ENCODE results near the gene DOCK11. TPM values are rescaled to one million over a fixed set of nuclear protein-coding genes. Genes with fewer than 3 reads are reported as not detected.

DOCK11 gene
- total RNA-seq, 1 experiment from 2014 or later, result 2.2 TPM

DNA sequence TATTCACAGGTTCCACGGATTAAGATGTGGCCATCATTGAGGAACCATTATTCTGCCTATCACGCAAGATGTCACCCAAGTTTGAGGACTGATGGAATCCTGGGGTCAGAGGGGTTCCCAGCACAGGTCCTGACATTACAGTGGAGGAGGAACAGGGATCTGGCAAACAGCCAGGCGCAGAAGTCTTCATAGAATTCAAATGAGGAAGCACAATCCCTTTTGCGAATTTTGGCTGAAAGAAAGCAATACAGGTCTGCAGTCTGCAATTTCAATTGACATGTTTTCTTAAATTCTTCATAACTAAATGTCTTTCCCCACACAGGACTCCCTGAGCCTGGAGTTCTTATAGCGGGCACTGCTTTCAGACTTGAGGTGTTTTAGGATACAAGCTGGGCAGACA, 14.5 kb downstream of the DOCK11 start:
- no peak overlapping the region for H3K4me3 ChIP-seq (ENCODE audit: insufficient read depth, low read depth, low read length)
- H3K27me3 ChIP-seq (ENCODE audit: control insufficient read depth, insufficient read depth, low read length), result no peaks in the 10 kb centered on the region
- H3K36me3 ChIP-seq (replicated peaks; ENCODE audit: control insufficient read depth, insufficient read depth, low read length), result no peaks in the 10 kb centered on the region
- DNase-seq, result no peak

DNA sequence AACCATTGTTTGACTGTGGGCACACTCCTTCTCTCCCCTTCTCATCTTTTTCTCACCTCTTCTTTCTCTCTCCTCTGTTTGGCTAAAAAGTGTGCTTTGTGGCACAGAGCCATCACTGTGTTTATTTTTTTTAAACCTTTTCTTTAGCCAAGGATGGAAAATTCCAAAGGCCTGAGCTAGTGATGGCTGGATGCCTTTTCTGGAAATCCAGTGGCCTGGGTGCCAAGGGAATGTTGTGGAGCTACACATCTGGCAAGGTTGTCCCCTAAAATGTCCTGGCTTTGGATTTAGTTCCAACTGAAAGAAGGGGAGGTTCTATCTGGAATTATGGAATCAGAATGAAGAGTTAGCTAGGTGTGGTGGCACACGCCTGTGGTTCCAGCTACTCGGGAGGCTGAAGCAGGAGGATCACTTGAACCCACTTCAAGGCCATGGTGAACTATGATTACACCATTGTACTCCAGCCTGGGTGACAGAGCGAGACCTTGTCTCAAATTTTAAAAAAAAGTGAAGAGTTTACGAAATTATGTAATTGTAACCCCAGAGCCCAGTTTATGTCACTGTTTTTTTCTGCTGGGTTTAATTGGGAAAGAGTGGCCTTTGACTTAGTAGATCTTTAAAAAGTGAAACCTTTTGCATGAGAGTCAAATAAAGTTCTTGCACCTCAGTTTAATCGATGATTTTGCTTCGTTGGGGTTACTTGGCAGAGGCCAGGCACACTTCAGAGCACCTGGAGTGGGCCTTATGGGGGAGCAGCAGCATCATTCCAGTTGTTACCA, 17.7 kb downstream of the DOCK11 start:
- DNase-seq, result no peak
- H3K27me3 ChIP-seq (ENCODE audit: control insufficient read depth, insufficient read depth, low read length), result no peaks in the 10 kb centered on the region
- H3K36me3 ChIP-seq (replicated peaks; ENCODE audit: control insufficient read depth, insufficient read depth, low read length), result no peaks in the 10 kb centered on the region
- H3K4me3 ChIP-seq (ENCODE audit: insufficient read depth, low read depth, low read length), result no peak overlapping the region

DNA sequence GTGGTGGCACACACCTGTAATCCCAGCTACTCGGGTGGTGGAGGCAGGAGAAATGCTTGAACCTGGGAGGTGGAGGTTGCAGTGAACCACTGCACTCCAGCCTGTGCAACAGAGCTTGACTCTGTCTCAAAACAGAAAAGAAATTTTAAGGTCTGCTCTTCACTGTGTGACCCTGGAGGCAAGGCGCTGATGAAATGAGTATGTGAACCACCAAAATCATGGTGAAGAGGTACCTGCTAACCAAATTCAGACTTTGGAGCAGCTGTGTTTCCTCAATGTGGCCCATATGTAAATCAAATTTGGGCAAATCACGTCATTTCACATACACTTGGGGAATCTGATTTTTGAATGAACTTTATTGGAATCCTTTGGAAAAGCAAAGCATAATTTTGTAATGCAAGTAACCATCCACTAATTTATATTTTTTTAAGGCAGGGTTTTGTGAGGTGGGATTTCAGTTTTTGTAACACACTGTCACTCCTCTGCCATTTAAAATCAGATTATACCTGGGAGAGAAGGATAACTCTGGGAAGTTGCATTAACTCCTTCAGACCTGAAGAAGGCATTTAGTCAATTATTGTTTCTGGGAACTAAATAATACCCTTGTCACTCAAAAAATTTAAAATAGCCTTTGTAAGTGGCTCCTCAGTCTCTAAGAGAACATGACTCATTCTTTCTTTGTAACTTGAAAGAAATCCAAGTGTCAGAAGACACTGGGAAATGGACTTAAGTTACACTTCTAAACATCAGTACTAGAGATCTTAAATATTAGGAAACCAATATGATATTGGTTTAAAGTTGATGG, 24.0 kb downstream of the DOCK11 start:
- H3K4me3 ChIP-seq (ENCODE audit: insufficient read depth, low read depth, low read length), result no peak overlapping the region
- no peaks in the 10 kb centered on the region for H3K36me3 ChIP-seq (replicated peaks; ENCODE audit: control insufficient read depth, insufficient read depth, low read length)
- no peak for DNase-seq
- no peaks in the 10 kb centered on the region for H3K27me3 ChIP-seq (ENCODE audit: control insufficient read depth, insufficient read depth, low read length)

DNA sequence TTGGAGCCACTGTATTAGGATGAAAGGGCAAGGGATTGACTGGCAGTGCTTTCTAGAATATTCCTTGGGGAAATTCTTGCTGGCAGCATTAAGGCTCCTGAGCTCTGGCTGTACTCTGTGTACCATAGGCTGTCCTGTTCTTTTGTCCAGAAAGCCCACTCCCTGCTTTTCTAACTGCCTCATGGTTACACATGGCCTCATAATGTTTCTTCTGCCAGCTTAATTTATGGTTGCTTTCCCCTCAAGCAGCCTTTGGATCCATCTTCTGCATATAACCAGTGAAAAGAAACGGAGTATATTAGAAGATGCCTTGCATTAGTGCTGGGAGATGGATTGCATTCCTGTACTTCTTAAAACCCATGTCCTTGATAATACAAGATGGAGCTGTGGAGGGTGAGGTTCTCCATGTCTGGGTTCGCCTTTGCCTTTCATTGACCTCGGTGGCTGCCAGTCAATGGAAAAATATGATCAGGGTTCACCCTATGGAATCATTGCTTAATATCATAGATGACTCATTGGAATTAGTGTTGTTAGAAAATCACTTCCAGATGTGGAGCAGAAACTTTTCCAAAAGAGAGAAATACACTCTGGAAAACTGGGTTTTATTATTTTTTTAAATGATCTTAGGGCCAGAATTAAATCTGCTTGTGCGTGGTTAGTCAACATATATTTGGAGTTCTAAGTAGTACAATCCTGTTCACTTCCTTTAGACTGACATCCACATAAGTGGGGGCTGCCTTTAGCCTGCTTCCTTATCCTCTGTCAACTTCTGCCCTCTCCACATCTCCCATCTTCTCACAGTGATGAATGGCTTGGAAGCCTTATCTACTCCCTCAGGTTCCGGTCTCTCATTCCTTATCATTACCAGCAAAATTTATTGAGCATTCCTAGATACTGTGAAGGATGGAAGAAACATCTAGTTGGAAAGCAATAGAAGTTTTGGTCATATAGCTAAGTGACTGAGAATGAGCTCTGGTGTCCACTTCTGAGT, 24.9 kb downstream of the DOCK11 start:
- no peaks in the 10 kb centered on the region for H3K27me3 ChIP-seq (ENCODE audit: control insufficient read depth, insufficient read depth, low read length)
- H3K4me3 ChIP-seq (ENCODE audit: insufficient read depth, low read depth, low read length), result no peak overlapping the region
- DNase-seq, result no peak
- H3K36me3 ChIP-seq (replicated peaks; ENCODE audit: control insufficient read depth, insufficient read depth, low read length), result no peaks in the 10 kb centered on the region

DNA sequence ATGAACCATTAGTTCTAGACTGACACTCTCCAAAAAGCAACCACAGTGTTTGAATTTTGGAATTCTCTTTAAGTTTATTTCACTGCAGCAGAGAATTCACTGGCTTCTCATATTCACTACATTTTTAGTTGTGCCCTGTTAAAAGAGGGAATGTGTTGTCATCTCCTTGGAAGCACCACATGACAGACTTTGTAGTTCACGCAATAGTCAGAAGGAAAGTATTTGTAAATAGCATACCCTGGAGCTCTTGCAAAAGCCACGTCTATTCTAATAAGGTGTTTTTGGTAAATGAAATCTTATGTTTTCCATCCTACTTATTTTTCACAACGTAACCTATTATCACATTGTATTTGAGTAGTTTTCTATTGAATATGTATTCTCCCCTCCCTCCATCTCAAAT, 25.8 kb downstream of the DOCK11 start:
- H3K36me3 ChIP-seq (replicated peaks; ENCODE audit: control insufficient read depth, insufficient read depth, low read length), result no peaks in the 10 kb centered on the region
- no peak overlapping the region for H3K4me3 ChIP-seq (ENCODE audit: insufficient read depth, low read depth, low read length)
- no peaks in the 10 kb centered on the region for H3K27me3 ChIP-seq (ENCODE audit: control insufficient read depth, insufficient read depth, low read length)
- no peak for DNase-seq

DNA sequence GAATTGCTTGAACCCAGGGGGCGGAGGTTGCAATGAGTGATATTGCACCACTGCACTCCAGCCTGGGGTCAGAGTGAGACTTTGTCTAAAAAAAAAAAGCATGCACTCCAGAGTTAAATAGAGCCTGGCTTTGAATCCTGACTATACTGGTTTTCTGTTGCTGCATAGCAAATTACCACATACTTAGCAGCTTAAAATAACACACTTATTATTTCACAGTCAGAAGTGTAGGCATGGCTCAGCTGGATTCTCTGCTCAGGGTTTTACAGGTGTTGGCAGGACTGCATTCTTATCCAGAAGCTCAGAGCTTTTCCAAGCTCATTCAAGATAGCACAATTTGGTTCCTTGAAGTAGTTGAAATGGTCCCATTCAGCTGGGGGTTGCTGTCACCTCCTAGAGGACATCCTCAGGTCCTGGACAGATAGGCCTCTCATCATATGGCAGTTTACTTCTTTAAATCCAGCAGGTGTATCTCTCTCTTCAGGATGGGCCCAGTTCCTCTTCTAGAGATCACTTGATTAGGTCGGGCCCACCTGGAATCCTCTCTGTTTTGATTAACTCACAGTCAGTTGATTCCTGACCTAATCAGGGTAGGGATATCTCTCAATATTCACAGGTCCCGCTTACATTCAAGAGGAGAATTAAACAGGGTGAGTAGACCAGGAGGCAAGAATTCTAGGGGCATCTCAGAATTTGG, 26.8 kb downstream of the DOCK11 start:
- Histone ChIP-seq H3K4me3 (ENCODE audit: insufficient read depth, low read depth, low read length) (no peak overlapping the region), H3K36me3 (replicated peaks; ENCODE audit: control insufficient read depth, insufficient read depth, low read length) (no peaks in the 10 kb centered on the region), H3K27me3 (ENCODE audit: control insufficient read depth, insufficient read depth, low read length) (no peaks in the 10 kb centered on the region)
- DNase-seq, result no peak

DNA sequence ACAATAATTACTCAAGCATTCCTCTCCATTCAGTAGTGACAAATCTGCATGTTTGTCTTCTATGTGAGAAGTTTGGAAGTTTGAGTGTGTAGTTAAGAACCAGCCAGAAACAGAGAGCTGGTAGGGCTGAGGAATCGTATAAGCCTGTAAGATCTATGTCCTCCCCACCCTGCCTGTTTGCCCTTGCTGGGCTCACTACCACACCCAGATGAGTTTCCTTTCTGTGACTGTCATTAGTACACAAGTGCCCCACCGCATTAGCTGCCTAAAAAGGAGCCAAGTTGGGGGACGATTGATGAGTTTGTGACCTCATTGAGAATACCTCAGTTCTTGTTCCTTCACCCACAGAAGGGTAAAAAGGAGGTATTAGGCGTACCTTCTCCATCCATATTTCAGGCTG, 28.3 kb downstream of the DOCK11 start:
- Histone ChIP-seq H3K4me3 (ENCODE audit: insufficient read depth, low read depth, low read length) (no peak overlapping the region), H3K27me3 (ENCODE audit: control insufficient read depth, insufficient read depth, low read length) (no peaks in the 10 kb centered on the region), H3K36me3 (replicated peaks; ENCODE audit: control insufficient read depth, insufficient read depth, low read length) (no peaks in the 10 kb centered on the region)
- DNase-seq, result no peak

DNA sequence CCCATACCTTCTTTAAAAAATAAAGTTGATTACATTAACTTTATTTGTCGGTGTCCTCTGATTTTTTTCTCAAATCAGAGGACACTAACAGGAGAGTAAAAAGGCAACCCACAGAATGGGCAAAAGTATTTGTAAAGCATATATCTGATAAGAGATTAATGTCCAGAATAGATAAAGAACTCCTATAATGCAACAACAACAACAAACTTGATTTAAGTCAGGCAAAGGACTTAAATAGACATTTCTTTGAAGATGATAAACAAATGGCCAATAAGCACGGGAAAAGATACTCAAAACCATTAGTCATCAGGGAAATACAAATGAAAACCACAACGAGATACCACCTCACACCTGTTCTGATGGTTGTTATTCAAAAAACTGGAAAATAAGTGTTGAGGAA, 28.7 kb downstream of the DOCK11 start:
- Histone ChIP-seq H3K4me3 (ENCODE audit: insufficient read depth, low read depth, low read length) (no peak overlapping the region), H3K36me3 (replicated peaks; ENCODE audit: control insufficient read depth, insufficient read depth, low read length) (no peaks in the 10 kb centered on the region), H3K27me3 (ENCODE audit: control insufficient read depth, insufficient read depth, low read length) (no peaks in the 10 kb centered on the region)
- DNase-seq, result no peak

DNA sequence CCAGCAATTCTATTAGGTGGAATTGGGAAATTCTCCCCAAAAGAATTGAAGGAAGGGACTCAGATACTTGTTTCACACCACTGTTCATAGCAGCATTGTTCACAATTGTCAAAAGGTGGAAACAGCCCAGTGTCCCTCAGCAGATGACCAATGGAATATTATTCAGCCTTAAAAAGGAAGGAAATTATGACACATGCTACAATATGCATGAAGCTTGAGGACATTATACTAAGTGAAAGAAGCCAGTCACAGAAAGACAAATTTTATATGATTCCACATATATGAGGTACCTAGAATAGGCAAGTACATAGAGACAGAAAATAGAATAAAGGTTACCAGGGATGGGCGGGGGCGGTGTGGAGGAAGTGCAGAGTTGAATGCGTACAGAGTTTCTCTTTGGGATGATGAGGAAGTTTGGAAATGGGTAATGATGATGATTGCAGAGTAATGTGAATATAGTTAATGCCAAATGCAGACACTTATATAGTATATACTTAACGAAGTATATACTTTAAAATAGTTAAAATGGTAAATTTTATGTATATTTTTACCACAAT, 29.6 kb downstream of the DOCK11 start:
- Histone ChIP-seq H3K27me3 (ENCODE audit: control insufficient read depth, insufficient read depth, low read length) (no peaks in the 10 kb centered on the region), H3K4me3 (ENCODE audit: insufficient read depth, low read depth, low read length) (no peak overlapping the region), H3K36me3 (replicated peaks; ENCODE audit: control insufficient read depth, insufficient read depth, low read length) (no peaks in the 10 kb centered on the region)
- DNase-seq, result no peak

DNA sequence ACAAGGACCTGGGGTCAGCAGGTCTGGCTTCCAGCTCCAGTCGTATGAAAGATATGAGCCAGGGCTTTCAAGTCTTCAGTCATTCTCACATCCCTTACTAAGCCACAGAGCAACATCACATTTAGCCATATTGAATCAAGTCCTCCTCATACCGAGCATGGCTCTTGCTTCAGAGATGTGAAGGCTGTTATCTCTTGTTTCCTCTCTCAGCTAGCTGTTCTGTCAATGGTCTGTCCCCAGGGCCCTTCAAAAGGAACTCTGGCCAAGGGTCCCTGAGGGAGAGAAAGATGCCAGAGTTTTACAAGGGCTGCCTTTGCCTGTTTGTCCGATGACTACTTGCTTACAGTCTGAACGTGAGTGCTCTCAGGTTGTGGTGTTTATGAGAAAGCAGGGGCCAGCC, 30.5 kb downstream of the DOCK11 start:
- H3K36me3 ChIP-seq (replicated peaks; ENCODE audit: control insufficient read depth, insufficient read depth, low read length), result no peaks in the 10 kb centered on the region
- H3K4me3 ChIP-seq (ENCODE audit: insufficient read depth, low read depth, low read length), result no peak overlapping the region
- DNase-seq, result no peak
- H3K27me3 ChIP-seq (ENCODE audit: control insufficient read depth, insufficient read depth, low read length), result no peaks in the 10 kb centered on the region

DNA sequence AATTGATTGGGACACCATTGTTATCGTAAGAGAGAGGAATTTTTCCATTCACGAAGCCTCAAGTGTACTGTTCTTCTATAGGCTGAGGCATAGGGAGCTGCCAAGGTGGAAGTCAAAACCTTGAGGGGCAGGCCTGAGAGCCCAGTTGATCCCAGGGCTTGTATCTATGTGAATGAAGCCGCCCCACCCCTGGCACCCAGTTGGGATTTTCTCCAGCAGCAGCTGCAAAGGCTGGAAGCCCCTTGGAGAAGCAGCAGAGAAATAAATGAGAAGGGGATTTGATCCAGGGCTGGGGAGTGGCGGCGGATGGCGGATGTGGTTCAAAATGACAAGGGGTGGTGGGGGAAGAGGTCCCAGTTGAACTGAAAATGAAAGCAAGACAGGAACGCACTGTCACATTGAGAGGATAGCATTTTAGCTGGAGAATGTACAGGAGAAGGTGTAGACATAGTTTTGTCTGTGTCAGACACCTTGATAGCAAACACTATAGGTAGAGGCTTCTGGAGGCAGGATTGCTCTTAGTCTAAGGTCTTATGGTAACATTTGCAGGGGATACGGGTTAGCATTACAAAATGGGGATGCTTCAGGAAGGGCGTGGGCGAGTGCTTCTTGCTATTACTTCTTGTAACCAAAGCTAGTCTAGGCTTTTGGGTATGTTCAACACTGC, 32.6 kb downstream of the DOCK11 start:
- Histone ChIP-seq H3K27me3 (ENCODE audit: control insufficient read depth, insufficient read depth, low read length) (no peaks in the 10 kb centered on the region), H3K36me3 (replicated peaks; ENCODE audit: control insufficient read depth, insufficient read depth, low read length) (no peaks in the 10 kb centered on the region), H3K4me3 (ENCODE audit: insufficient read depth, low read depth, low read length) (no peak overlapping the region)
- no peak for DNase-seq

DNA sequence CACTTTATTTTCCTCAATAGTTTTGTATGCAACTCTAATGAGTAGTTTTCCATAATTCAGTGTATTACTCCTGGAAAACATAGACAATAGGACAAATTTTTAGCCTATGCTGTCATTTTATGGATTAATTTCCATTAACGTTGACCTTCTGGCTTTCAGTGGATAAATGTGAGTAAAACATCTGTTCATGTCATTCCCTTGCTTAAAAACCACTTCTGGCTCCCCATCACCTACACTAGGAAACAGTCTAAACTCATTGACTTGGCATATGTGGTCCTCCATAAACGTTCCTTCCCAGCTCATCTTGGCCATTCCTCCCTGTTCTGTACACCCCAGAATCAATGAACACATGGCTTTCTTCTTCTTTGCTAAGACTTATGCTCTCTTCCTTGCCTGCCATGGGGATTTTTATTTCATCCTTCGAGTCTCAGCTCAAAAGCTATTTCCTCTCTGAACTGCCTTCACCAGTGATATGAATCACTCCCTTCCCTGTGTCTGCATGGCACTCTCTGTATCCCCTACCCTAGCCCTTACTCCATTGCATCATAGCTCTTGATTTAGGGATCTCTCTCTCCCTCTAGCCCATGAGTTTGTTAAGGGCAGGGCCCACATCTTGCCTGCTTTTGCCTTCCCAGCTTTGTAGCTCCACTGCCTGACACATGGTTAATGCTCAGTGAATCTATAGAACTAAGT, 34.8 kb downstream of the DOCK11 start:
- Histone ChIP-seq H3K4me3 (ENCODE audit: insufficient read depth, low read depth, low read length) (no peak overlapping the region), H3K27me3 (ENCODE audit: control insufficient read depth, insufficient read depth, low read length) (no peaks in the 10 kb centered on the region), H3K36me3 (replicated peaks; ENCODE audit: control insufficient read depth, insufficient read depth, low read length) (no peaks in the 10 kb centered on the region)
- no peak for DNase-seq

All from H7 (cell line).